CD14-positive monocyte (primary cell): Measurements from ENCODE around the gene TPP2. TPM values are rescaled to one million over a fixed set of nuclear protein-coding genes. Genes with fewer than 3 reads are reported as not detected.

Source experiments
- DNase-seq, 3 donors: peaks; one replicate each; pipeline ENCODE4 v3.0.0-alpha.2; 2011 to 2022
- H2AFZ ChIP-seq: 2 replicates; pipeline ENCODE4 v1.6.0; 2012; ENCODE audit warnings: mild to moderate bottlenecking, low read depth, low read length, inconsistent platforms; ENCODE audit not compliant: insufficient read depth, poor library complexity, severe bottlenecking
- H3K27ac ChIP-seq, 2 donors: 1 replicate in 1 of 2; 2 replicates in 1 of 2; pipeline ENCODE4 v1.5.1; 2012 to 2013; ENCODE audit warnings: low read length in 2 of 2, control low read depth in 1 of 2, inconsistent platforms in 1 of 2, low read depth in 1 of 2, mild to moderate bottlenecking in 1 of 2
- H3K27me3 ChIP-seq, 2 donors: one replicate each; pipeline versions ENCODE4 v1.6.0 to v1.6.1; 2011 to 2013; ENCODE audit warnings: low read length in 2 of 2; ENCODE audit not compliant: control insufficient read depth in 2 of 2, insufficient read depth in 2 of 2
- H3K36me3 ChIP-seq, 2 donors: replicated peaks in 1 of 2; 1 replicate in 1 of 2; 2 replicates in 1 of 2; pipeline versions ENCODE4 v1.5.1 to v1.6.1; 2012 to 2013; ENCODE audit warnings: low read length in 2 of 2, control low read depth in 1 of 2, inconsistent platforms in 1 of 2, mild to moderate bottlenecking in 1 of 2; ENCODE audit not compliant: insufficient read depth in 2 of 2, control insufficient read depth in 1 of 2
- H3K4me1 ChIP-seq, 2 donors: 1 replicate in 1 of 2; 2 replicates in 1 of 2; pipeline versions ENCODE4 v1.5.1 to v1.6.1; 2012 to 2013; ENCODE audit warnings: low read length in 2 of 2, control low read depth in 1 of 2, inconsistent platforms in 1 of 2, mild to moderate bottlenecking in 1 of 2, moderate library complexity in 1 of 2; ENCODE audit not compliant: insufficient read depth in 2 of 2, control insufficient read depth in 1 of 2
- H3K4me2 ChIP-seq: replicated peaks from 2 replicates; pipeline ENCODE3; 2012; ENCODE audit warnings: low read length, moderate library complexity, mild to moderate bottlenecking; ENCODE audit not compliant: poor library complexity, severe bottlenecking; ENCODE audit errors: extremely low read depth
- H3K4me3 ChIP-seq, 3 experiments: fragments of 200-600 bp in 1 of 3; sonication (generic) in 1 of 3; replicated peaks in 1 of 3; 1 replicate in 2 of 3; 2 replicates in 1 of 3; pipeline ENCODE4 v1.5.1; 2011 to 2013; ENCODE audit warnings: low read length in 3 of 3, mild to moderate bottlenecking in 3 of 3, control low read depth in 2 of 3, low read depth in 2 of 3, inconsistent platforms in 1 of 3, moderate library complexity in 1 of 3
- H3K79me2 ChIP-seq: 2 replicates; pipeline ENCODE4 v1.6.0; 2012; ENCODE audit warnings: mild to moderate bottlenecking, control low read depth, inconsistent platforms, low read length, moderate library complexity; ENCODE audit not compliant: insufficient read depth
- H3K9ac ChIP-seq: 2 replicates; pipeline ENCODE4 v1.6.0; 2017; ENCODE audit warnings: low read length, mild to moderate bottlenecking; ENCODE audit not compliant: insufficient read depth, poor library complexity, severe bottlenecking
- H3K9me3 ChIP-seq, 2 donors: replicated peaks in 1 of 2; 1 replicate in 1 of 2; 2 replicates in 1 of 2; pipeline versions ENCODE4 v1.5.1 to v1.6.1; 2012 to 2013; ENCODE audit warnings: low read length in 2 of 2, control low read depth in 1 of 2; ENCODE audit not compliant: control insufficient read depth in 1 of 2, insufficient read depth in 1 of 2
- H4K20me1 ChIP-seq: 2 replicates; pipeline ENCODE4 v1.6.0; 2012; ENCODE audit warnings: mild to moderate bottlenecking, low read length, control low read depth, moderate library complexity; ENCODE audit not compliant: insufficient read depth
- H3K27ac Mint-ChIP-seq, 7 donors: one replicate each; pipeline ENCODE4 v1.8.0; 2020; ENCODE audit warnings: mild to moderate bottlenecking in 7 of 7, mixed read lengths in 7 of 7, moderate library complexity in 6 of 7, inconsistent platforms in 2 of 7
- H3K27me3 Mint-ChIP-seq, 3 donors: one replicate each; pipeline ENCODE4 v1.8.0; 2021 to 2022; ENCODE audit warnings: low read depth in 3 of 3, mild to moderate bottlenecking in 3 of 3, mixed read lengths in 3 of 3, moderate library complexity in 3 of 3, inconsistent platforms in 1 of 3
- H3K36me3 Mint-ChIP-seq, 2 donors: one replicate each; pipeline ENCODE4 v1.8.0; 2020; ENCODE audit warnings: mixed read lengths in 2 of 2, inconsistent platforms in 1 of 2, mild to moderate bottlenecking in 1 of 2
- H3K4me1 Mint-ChIP-seq: one replicate; pipeline ENCODE4 v1.8.0; 2020; ENCODE audit warnings: mild to moderate bottlenecking, mixed read lengths
- H3K4me3 Mint-ChIP-seq, 2 donors: one replicate each; pipeline ENCODE4 v1.8.0; 2020; ENCODE audit warnings: mild to moderate bottlenecking in 2 of 2, mixed read lengths in 2 of 2, moderate library complexity in 1 of 2
- H3K9me3 Mint-ChIP-seq, 7 donors: one replicate each; pipeline ENCODE4 v1.8.0; 2020 to 2022; ENCODE audit warnings: mixed read lengths in 7 of 7, mild to moderate bottlenecking in 6 of 7, moderate library complexity in 6 of 7, inconsistent platforms in 2 of 7
- CTCF ChIP-seq: fragments of 200-600 bp; IDR thresholded peaks from one replicate; pipeline ENCODE4 v1.8.0; 2022; ENCODE audit warnings: antibody characterized with exemption, mild to moderate bottlenecking
- WGBS: methylation state at CpG from one replicate; pipeline ENCODE4 v1.1.5; 2013; ENCODE audit warnings: missing lambda C conversion rate; ENCODE audit not compliant: insufficient coverage; 5-methylcytosine and 5-hydroxymethylcytosine counted together
- intact Hi-C, 2 donors: fragments of 100-400 bp; cut with micrococcal nuclease; formaldehyde crosslinking; loops; one replicate each; pipeline versions ENCODE4 v1.15.0 to v1.15.1; 2023
- polyA plus RNA-seq, 3 donors: library from polyadenylated mRNA; depleted of rRNA in 1 of 3; unstranded in 2 of 3; stranded (reverse) in 1 of 3; fragments of 300-500 nt in 2 of 3; fragments of >200 nt in 1 of 3; fragmentation: Illumina TruSeq in 2 of 3; gene quantifications; 1 replicate in 2 of 3; 2 replicates in 1 of 3; pipeline ENCODE4 v1.2.3, GENCODE V29; 2012 to 2021

TPP2 gene
- polyA plus RNA-seq, 3 donors: 18.0 to 39.7 (median 26.0) TPM

GRCh38 chr13:102707467-102707866, 110.7 kb downstream of the TPP2 start:
- H3K4me2 ChIP-seq: no peak overlapping the region
- H3K27ac Mint-ChIP-seq: no peak overlapping the region
- no peaks in the 10 kb centered on the region for H3K4me1 ChIP-seq
- no peak for DNase-seq
- peaks cover 0 to 3% (median 0%) of the 10 kb centered on the region in 7 donors for H3K9me3 Mint-ChIP-seq
- no peak overlapping the region for H3K27ac ChIP-seq
- no peak overlapping the region for H3K4me3 Mint-ChIP-seq
- H3K79me2 ChIP-seq: no peaks in the 10 kb centered on the region
- H3K36me3 Mint-ChIP-seq: no peaks in the 10 kb centered on the region
- H3K36me3 ChIP-seq: no peaks in the 10 kb centered on the region
- intact Hi-C loops: no loop called here
- H4K20me1 ChIP-seq: no peaks in the 10 kb centered on the region
- H3K4me3 ChIP-seq: no peak overlapping the region
- H3K9me3 ChIP-seq: no peaks in the 10 kb centered on the region
- TF ChIP-seq CTCF: no peak
- no peak overlapping the region for H3K9ac ChIP-seq
- no peaks in the 10 kb centered on the region for H3K27me3 ChIP-seq
- no peak overlapping the region for H2AFZ ChIP-seq
- H3K4me1 Mint-ChIP-seq: no peaks in the 10 kb centered on the region
- WGBS: 100% methylated on average over 2 of the region's 4 CpGs
- peaks cover 0 to 7% (median 4%) of the 10 kb centered on the region in 3 donors for H3K27me3 Mint-ChIP-seq

GRCh38 chr13:102708211-102708610, 111.4 kb downstream of the TPP2 start:
- Mint-ChIP-seq H3K36me3 (no peaks in the 10 kb centered on the region), H3K27ac (no peak overlapping the region), H3K4me1 (no peaks in the 10 kb centered on the region), H3K4me3 (no peak overlapping the region), H3K9me3 (peaks cover 0 to 3% (median 0%) of the 10 kb centered on the region in 7 donors), H3K27me3 (peaks cover 0 to 8% (median 4%) of the 10 kb centered on the region in 3 donors)
- Histone ChIP-seq H3K79me2 (no peaks in the 10 kb centered on the region), H4K20me1 (no peaks in the 10 kb centered on the region), H3K9me3 (no peaks in the 10 kb centered on the region), H3K27ac (no peak overlapping the region), H3K4me2 (no peak overlapping the region), H3K27me3 (no peaks in the 10 kb centered on the region), H3K9ac (no peak overlapping the region), H3K36me3 (no peaks in the 10 kb centered on the region), H2AFZ (no peak overlapping the region), H3K4me1 (no peaks in the 10 kb centered on the region), H3K4me3 (no peak overlapping the region)
- DNase-seq: no peak
- TF ChIP-seq CTCF: no peak
- WGBS: 60% methylated on average over 1 of the region's 2 CpGs
- intact Hi-C loops: no loop called here
